Esophagus muscularis mucosa (tissue), 4 donors: Measurements from ENCODE around the gene HS6ST3.
"Not testable (repeated sequence)": the region's sequence is repeated elsewhere in the genome, so short reads cannot be mapped to it uniquely, and the experiment has no call there.

ENCODE experiments used
- CTCF ChIP-seq, 3 experiments: fragments of 200-600 bp in 2 of 3; fragments of 450-650 bp in 1 of 3; sonication (generic) in 2 of 3; IDR thresholded peaks; one replicate each; pipeline ENCODE4 v1.5.1; 2017 to 2019; ENCODE audit warnings: antibody characterized with exemption in 3 of 3, mild to moderate bottlenecking in 2 of 3, moderate library complexity in 1 of 3
- EP300 ChIP-seq: sonication (generic); formaldehyde crosslinking; IDR thresholded peaks from one replicate; pipeline ENCODE4 v1.6.1; 2017; ENCODE audit warnings: antibody characterized with exemption
- POLR2A ChIP-seq: fragments of 450-650 bp; IDR thresholded peaks from one replicate; pipeline ENCODE4 v1.6.1; 2017; ENCODE audit warnings: antibody characterized with exemption, moderate library complexity, mild to moderate bottlenecking, low read depth
- POLR2AphosphoS5 ChIP-seq, 2 donors: sonication (generic); formaldehyde crosslinking; IDR thresholded peaks; one replicate each; pipeline ENCODE4 v1.6.1; 2017; ENCODE audit warnings: antibody characterized with exemption in 2 of 2

- TF ChIP-seq CTCF (IDR thresholded peaks at IDR 0.05); POLR2AphosphoS5 (IDR thresholded peaks at IDR 0.05); POLR2A; EP300: not testable (repeated sequence)
Measured at GRCh38 chr13:96778302-96778701, 688.4 kb downstream of the HS6ST3 start.
